Renal cortical epithelial cell (primary cell): ENCODE data around the gene GART. TPM values are rescaled to one million over a fixed set of nuclear protein-coding genes. Genes with fewer than 3 reads are reported as not detected.
"Not testable (repeated sequence)": the region's sequence is repeated elsewhere in the genome, so short reads cannot be mapped to it uniquely, and the experiment has no call there.

Experiments
- DNase-seq: peaks from one replicate; pipeline ENCODE4 v3.0.0-alpha.2; 2011; ENCODE audit warnings: low read depth
- total RNA-seq: library from RNA; depleted of rRNA; stranded (reverse); fragments of >200 nt; gene quantifications from 2 replicates; pipeline ENCODE4 v1.2.3, GENCODE V29; 2014

GART gene
- 112 and 137 TPM in 2 replicates for total RNA-seq

- peak; percentile 41 for DNase-seq
Observed at GRCh38 chr21:33541756-33542639, at the start of gene GART. Gene GART (minus strand): TSS chr21:33542117. CDS start chr21:33539315, 2,802 bp downstream.

- DNase-seq: peak; percentile 46
Observed at GRCh38 chr21:33588485-33589335, 46.8 kb upstream of the GART start, which contains the start of gene DONSON. Gene DONSON (minus strand): TSS chr21:33588684. CDS start chr21:33588641, 43 bp downstream.

GRCh38 chr21:33587792-33588484, 46.0 kb upstream of the GART start:
- DNase-seq: no peak

GRCh38 chr21:33586927-33587326, 45.0 kb upstream of the GART start:
- DNase-seq: no peak

GRCh38 chr21:33584455-33584854, 42.5 kb upstream of the GART start:
- DNase-seq: no peak

GRCh38 chr21:33578959-33579542, 37.1 kb upstream of the GART start:
- peak; percentile 91 for DNase-seq

GRCh38 chr21:33578214-33578613, 36.3 kb upstream of the GART start:
- DNase-seq: peak; percentile 46

- DNase-seq: not testable (repeated sequence)
Observed at GRCh38 chr21:33576741-33577141, 34.8 kb upstream of the GART start.

GRCh38 chr21:33572350-33572749, 30.4 kb upstream of the GART start:
- DNase-seq: no peak

GRCh38 chr21:33569991-33570390, 28.1 kb upstream of the GART start:
- DNase-seq: peak; percentile 39

GRCh38 chr21:33568448-33568847, 26.5 kb upstream of the GART start:
- DNase-seq: no peak

- DNase-seq: no peak
Observed at GRCh38 chr21:33567914-33568313, 26.0 kb upstream of the GART start.

- no peak for DNase-seq
Observed at GRCh38 chr21:33566514-33566913, 24.6 kb upstream of the GART start.

- DNase-seq: no peak
Observed at GRCh38 chr21:33562389-33562788, 20.5 kb upstream of the GART start.

GRCh38 chr21:33561373-33561772, 19.5 kb upstream of the GART start:
- DNase-seq: no peak

- no peak for DNase-seq
Observed at GRCh38 chr21:33560965-33561364, 19.0 kb upstream of the GART start.

- DNase-seq: no peak
Observed at GRCh38 chr21:33559813-33560212, 17.9 kb upstream of the GART start.

- DNase-seq: no peak
Observed at GRCh38 chr21:33558777-33559421, 17.0 kb upstream of the GART start.

- DNase-seq: no peak
Observed at GRCh38 chr21:33557447-33557846, 15.5 kb upstream of the GART start.

- no peak for DNase-seq
Observed at GRCh38 chr21:33554982-33555344, 13.0 kb upstream of the GART start.
